GM18511 (cell line): ENCODE measurements around the gene LRIT2.

Experiments used
- ATAC-seq: cut with Tn5 transposase; IDR thresholded peaks from one replicate; pipeline ENCODE4 v1.9.1; 2021; ENCODE audit warnings: mild to moderate bottlenecking, moderate library complexity; ENCODE audit not compliant: unreplicated experiment

LRIT2 gene

GRCh38 chr10:84225427-84226173 lies at the start of gene LRIT2:
Gene LRIT2, minus strand, starts transcription at chr10:84225544. Its CDS starts 24 bp downstream, at chr10:84225520.
- ATAC-seq = no peak

DNA sequence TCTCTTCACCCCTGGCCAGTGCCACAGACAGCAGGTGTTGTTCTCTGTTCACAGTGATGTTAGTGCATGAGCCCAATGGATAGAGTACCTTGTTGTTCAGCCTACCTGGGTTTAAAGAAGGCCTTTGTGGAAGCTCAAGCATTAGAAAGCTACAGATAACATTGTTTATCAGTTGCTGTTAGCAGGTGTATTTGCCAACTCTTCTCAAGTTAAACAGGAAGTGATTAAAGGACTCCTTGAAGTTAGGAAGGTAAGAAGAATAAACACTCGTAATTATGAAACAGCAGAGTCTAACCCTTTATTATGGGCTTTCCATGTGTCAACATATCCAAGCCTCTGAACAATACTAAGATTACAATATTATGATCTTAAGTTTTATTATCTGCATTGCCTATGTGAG lies 45.4 kb upstream of the LRIT2 start:
- ATAC-seq = no peak

GRCh38 chr10:84269773-84270172 lies 44.4 kb upstream of the LRIT2 start:
- no peak for ATAC-seq

DNA sequence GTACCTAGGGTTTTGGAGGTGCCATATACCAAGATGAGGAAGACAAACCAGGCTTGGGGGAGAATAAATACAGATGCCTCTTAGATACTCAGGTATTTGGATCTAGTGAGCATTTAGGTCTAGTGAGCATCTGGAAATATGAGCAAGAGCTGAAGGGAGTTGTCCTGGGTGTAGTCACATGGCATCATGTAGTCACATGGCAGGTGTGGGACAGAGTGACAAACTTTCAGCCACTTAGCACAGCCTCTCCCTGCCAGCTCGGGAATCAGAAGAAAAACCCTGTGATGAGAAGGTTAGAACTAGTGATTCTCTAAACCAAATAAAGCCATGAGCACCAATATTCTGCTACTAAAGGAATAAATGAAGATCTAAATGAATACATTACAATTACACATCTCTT lies 43.8 kb upstream of the LRIT2 start:
- ATAC-seq = no peak

GRCh38 chr10:84267503-84268126 lies 42.3 kb upstream of the LRIT2 start:
- ATAC-seq = peak; percentile 64

DNA sequence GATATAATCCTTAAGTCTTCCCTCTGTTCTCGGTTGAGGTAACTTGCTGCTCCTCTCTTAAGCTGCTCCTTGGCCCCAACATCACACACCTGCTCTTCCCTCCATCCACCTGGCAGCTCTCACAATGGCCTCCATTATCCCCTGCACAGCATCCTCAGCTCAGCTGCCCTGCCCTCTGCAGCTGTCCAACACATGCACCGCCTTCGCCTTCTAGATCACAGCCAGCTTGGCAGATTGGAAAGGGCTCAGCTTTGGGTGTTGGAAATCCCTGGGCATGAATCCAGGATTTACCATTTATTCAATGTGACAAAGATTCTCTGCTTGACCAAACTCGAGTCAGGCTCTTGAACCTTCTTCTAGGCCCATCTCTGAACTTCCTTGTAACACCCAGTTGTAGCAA lies 40.1 kb upstream of the LRIT2 start:
- no peak for ATAC-seq

GRCh38 chr10:84264611-84265141 lies 39.3 kb upstream of the LRIT2 start:
- ATAC-seq = peak; percentile 93

GRCh38 chr10:84263716-84264115 lies 38.4 kb upstream of the LRIT2 start:
- ATAC-seq = no peak

DNA sequence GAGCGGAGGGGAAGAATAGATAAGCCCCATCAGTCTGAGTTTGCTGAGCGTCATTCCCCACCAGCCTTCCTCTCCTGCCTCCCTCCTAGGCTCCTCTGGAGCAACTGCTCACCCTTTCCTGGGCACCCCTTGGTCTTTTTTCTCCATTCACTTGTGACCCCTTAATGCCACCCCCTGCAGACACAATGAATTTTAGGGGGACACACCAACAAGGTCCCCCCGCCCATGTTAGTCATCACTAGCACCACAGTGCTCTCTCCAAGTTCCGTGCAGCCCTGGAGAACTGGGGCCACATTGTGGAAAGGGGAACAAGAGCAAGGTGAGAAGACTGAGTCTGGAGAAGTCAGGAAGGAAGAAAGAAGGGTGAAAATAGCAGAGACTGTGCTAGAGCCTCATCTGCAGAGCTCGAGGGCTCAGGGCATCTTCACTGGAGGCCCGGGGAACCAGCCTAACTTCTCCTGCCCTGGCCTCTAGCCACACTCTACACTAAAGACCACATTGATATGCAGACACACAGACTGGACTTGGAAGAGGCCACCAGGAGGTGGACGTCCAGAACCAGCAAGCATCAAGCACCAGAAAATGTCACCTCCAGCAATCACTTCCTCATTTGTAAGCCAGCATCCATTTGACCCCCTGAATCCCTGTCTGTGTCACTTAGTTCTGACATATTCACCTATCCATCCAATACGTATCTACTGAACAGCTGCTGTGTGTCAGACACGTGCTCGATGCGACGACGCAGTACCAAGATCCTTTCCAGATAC lies 37.0 kb upstream of the LRIT2 start:
- no peak for ATAC-seq

DNA sequence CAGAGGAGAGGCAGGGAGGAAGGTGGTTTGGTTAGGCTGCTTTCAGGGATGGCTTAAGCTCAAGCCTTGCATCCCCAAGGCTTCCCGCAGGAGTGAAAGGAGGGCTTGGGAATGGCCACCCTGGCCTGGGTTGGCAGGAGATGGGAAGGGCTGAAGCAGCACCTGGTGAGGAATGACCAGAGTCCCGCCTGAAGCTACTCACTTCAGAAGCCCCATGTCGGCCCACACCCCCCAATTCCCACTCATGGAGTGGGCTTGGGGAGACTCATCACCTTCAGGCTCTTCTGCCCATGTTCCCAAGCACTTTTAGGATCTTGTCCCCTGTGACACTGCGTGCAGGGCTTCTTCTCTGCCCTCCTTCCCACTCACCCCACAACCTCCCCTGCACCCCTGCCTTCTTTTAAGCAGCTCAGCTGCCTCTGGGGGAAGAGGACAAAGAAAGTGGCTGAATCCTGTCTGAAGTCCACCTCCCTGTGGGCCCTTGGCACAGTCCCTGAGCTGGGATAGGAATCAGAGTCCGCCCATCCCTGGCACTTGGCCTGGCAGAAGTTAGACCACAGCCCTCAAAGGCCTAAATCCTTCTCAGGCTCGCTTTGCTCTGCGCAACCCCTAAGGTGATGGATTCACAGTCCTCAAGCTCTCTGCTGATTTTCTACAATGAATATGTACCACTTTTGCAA lies 36.0 kb upstream of the LRIT2 start:
- ATAC-seq = no peak

DNA sequence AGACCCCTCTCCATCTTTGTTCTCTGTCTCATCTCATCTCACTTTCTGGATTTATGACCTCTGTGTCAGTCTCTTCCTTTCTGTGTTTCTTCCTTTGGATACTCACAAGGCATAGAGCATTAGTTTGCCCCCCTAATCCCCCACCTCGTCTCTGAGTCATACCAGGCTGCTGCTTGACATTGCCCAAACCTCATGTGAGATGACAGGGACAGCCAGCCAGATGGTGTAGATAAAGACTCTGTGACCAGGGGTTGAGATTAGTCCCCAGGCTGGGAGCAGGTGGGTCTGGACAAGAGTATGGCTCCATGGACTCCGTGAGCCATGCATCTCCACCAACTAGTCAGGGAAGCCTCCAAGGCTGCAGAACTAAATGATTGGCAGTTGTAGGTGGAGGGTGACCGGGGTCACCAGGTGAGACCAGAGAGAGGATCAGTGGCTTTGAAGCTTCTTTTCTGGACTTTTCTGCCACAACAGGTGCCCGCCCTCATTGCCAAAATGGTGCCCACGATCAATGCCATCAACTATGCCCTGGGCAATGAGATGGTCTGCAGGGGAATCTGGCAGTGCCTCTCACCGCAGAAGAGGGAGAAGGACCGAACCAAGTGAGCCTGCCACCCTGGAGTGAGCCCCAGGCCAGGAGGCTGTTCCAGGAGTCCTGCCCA lies 32.8 kb upstream of the LRIT2 start:
- no peak for ATAC-seq

GRCh38 chr10:84257343-84258020 lies 32.1 kb upstream of the LRIT2 start:
- ATAC-seq = no peak

DNA sequence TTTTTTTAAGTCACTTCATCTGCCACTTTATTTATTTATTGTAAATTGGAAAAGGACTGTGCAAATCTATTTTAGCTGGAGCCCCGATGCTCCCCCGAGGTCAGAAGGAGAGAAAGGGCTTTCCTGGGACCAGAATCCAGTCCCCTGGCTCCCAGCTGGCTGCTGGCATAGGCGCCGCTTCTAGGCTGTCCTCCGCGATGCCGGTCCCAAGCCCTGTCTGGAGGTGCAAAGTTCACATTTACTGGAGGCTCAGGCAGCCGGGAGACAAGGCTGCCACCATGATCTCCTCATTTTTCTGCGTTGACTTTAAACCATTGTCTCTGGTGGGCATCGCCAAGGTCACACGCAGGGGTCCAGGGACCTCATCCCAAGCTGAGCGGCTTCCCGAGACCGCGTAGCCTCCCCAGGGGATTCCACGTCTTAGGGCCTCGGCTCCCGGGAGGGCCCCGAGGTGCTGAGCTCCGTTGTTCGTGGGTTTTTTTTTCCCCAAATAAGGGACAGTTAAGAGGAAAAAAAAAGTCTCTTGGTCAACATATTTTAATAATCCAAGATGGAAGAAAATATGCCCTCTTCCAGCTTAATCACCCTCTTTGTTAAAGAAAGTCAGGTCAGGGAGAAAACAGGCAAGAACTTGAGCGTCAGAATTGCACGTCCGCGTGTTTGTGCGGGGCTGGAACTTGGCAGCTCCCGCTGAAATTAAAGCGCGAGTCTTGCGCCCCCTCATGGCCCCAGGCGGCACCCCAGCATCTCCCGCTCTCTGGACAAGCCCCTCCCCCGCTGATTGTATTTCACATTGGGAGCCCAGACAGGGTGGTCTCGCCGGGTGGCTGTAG lies 31.4 kb upstream of the LRIT2 start:
- ATAC-seq = peak; percentile 66

DNA sequence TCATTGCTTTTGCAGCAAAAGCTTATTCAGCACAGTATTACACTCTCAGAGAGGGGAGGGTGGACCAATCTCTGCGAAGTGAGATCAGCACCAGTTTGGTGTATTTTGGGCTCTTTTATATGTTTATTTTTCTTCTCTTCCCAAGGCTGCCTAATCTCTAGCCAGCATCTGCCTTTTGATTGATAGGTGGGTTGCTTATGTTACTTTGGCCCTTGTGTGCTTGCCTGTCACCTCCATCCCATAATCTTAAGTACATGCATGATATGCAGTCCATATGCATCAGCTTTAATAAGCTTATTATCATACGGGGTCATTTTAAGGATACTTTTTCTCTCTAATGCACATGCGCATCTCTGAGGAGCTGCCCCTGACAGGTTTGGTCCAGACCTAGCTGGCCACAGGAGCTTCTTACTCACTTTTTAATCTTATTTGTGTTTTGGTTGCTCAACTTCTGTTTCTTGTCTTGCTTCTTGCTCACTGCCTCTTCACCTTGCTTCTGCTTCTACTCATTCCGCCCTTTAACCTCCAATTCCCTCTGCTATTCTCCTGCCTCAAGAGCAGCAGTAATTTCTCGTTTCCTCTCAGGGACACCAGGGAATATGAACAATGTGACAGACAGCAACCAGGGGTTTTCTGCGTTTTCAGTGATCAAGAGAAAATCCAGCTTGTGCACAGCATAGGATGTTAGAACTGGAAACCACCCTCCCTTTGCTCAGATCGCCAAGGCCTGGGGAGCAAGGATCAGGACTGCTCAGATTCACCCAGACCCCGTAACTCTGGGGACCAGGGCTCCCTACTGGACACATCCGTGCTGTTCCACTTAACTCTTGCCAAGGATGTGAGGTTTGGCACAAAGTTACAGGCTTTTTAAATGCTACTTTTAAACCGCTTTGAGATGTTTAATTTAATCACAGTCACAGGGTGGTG lies 29.5 kb upstream of the LRIT2 start:
- ATAC-seq = no peak

- no peak for ATAC-seq
Observed at GRCh38 chr10:84248794-84249193, 23.4 kb upstream of the LRIT2 start.

- ATAC-seq = no peak
Observed at GRCh38 chr10:84247496-84247895, 22.2 kb upstream of the LRIT2 start.

- no peak for ATAC-seq
Observed at GRCh38 chr10:84244651-84245270, 19.4 kb upstream of the LRIT2 start, which contains the start of gene RGR. Gene RGR, plus strand, starts transcription at chr10:84245053. Its CDS starts 38 bp downstream, at chr10:84245091.
